Body of pancreas (tissue), 4 donors: ENCODE measurements around the gene MRPL17. TPM values are rescaled to one million over a fixed set of nuclear protein-coding genes. Genes with fewer than 3 reads are reported as not detected.

Source experiments
- ATAC-seq: fragments of 150-250 bp; one replicate; pipeline ENCODE4 v1.9.1; 2016
- DNase-seq, 4 donors: peaks; one replicate each; pipeline ENCODE4 v3.0.0-alpha.2; 2019
- H3K27ac ChIP-seq, 4 donors: fragments of 200-600 bp; sonication (generic); 1 replicate in 3 of 4; 2 replicates in 1 of 4; pipeline versions ENCODE4 v1.5.1 to v1.6.1; 2016 to 2019; ENCODE audit warnings: mild to moderate bottlenecking in 1 of 4, mixed read lengths in 1 of 4, moderate library complexity in 1 of 4
- H3K27me3 ChIP-seq, 2 donors: fragments of 200-600 bp; sonication (generic); one replicate each; pipeline ENCODE4 v1.6.0; 2016; ENCODE audit warnings: mild to moderate bottlenecking in 1 of 2
- H3K36me3 ChIP-seq, 2 donors: fragments of 200-600 bp; sonication (generic); replicated peaks in 1 of 2; 2 replicates each; pipeline ENCODE4 v1.5.1; 2016; ENCODE audit warnings: low read depth in 2 of 2; ENCODE audit not compliant: insufficient read depth in 1 of 2
- H3K4me1 ChIP-seq: fragments of 200-600 bp; sonication (generic); one replicate; pipeline ENCODE4 v1.6.0; 2016
- H3K4me3 ChIP-seq, 2 donors: fragments of 200-600 bp; sonication (generic); 1 replicate in 1 of 2; 2 replicates in 1 of 2; pipeline ENCODE4 v1.5.1; 2016 to 2019
- H3K9me3 ChIP-seq, 3 donors: fragments of 200-600 bp; sonication (generic); 1 replicate in 2 of 3; 2 replicates in 1 of 3; pipeline ENCODE4 v1.5.1; 2016
- POLR2A ChIP-seq, 3 donors: fragments of 450-650 bp; IDR thresholded peaks; one replicate each; pipeline ENCODE4 v1.6.1; 2016; ENCODE audit warnings: antibody characterized with exemption in 3 of 3, mild to moderate bottlenecking in 2 of 3
- WGBS, 2 donors: methylation state at CpG; one replicate each; pipeline ENCODE4 v1.1.5; 2017; 5-methylcytosine and 5-hydroxymethylcytosine counted together
- intact Hi-C: fragments of 100-400 bp; cut with DNase I; formaldehyde crosslinking; loops from one replicate; pipeline ENCODE4 v1.15.1; 2023
- total RNA-seq, 2 donors: library from RNA; depleted of rRNA; stranded (reverse); fragments of >200 nt; gene quantifications; one replicate each; pipeline ENCODE4 v1.1.0, GENCODE V29; 2016
- TF ChIP-seq, protein P1 (sequence below), 7 experiments: fragments of 450-650 bp in 4 of 7; fragments of 200-600 bp in 3 of 7; sonication (generic) in 3 of 7; IDR thresholded peaks; one replicate each; pipeline ENCODE4 v1.5.1; 2016 to 2019; ENCODE audit warnings: antibody characterized with exemption in 7 of 7

MRPL17 gene
- total RNA-seq, result 100 to 1,000 TPM in 1 of 2 donors, 10 to 100 TPM in 1; 19.4 to 263 TPM

DNA sequence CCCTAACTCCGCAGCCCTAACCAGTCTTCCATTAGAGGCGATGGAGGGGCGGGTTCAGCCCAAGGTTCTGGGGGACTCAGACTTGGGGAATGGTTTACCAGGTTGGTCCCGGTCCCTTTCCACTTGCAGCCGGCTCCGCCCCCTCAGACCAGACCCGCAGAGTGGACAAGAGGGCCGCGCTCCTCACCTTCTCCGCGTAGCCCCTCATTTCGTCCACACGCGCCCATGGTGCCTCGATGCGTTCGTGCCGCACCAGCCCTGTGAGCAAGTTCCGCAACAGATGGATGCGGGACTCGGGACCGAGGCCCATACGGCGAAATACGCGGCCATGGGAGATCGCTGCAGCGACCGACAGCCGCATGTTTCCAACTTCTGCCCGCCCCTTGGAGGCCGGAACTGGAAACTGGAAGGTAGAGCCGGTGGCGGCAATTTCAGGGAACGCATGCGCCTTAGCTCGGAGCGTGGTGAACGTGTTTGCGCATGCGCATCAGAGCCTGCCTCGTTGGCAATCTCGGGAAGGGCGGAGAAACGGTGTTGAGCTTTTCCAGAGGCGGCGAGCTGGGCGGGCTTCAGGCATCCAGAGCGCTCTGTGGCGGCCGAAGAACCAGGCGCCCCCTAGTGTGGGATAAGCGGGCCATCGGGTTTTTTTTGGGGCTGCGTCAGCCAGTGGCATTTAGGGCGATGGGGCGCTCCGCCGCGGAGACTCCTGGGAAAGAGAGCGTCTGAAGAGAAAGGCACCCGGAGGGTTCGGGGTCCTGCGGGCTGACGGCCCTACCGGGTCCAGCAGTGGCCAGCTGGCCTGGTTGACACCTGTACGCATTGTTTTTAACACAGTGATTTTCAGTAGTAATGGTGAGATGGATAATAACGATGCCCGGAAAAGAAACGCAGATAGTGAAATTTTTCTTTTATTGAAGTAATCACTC is at the start of gene MRPL17:
MRPL17 (minus strand) TSS at position 405 of the 926 bp plus-strand sequence; CDS start at position 361, 44 bp downstream.
- TF ChIP-seq POLR2A (IDR thresholded peaks at IDR 0.05), result peak; percentile 67 to 89 (median 88)
- TF ChIP-seq, protein P1, sequence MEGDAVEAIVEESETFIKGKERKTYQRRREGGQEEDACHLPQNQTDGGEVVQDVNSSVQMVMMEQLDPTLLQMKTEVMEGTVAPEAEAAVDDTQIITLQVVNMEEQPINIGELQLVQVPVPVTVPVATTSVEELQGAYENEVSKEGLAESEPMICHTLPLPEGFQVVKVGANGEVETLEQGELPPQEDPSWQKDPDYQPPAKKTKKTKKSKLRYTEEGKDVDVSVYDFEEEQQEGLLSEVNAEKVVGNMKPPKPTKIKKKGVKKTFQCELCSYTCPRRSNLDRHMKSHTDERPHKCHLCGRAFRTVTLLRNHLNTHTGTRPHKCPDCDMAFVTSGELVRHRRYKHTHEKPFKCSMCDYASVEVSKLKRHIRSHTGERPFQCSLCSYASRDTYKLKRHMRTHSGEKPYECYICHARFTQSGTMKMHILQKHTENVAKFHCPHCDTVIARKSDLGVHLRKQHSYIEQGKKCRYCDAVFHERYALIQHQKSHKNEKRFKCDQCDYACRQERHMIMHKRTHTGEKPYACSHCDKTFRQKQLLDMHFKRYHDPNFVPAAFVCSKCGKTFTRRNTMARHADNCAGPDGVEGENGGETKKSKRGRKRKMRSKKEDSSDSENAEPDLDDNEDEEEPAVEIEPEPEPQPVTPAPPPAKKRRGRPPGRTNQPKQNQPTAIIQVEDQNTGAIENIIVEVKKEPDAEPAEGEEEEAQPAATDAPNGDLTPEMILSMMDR (IDR thresholded peaks at IDR 0.05), result peak; percentile 77 to 98 (median 97)

DNA sequence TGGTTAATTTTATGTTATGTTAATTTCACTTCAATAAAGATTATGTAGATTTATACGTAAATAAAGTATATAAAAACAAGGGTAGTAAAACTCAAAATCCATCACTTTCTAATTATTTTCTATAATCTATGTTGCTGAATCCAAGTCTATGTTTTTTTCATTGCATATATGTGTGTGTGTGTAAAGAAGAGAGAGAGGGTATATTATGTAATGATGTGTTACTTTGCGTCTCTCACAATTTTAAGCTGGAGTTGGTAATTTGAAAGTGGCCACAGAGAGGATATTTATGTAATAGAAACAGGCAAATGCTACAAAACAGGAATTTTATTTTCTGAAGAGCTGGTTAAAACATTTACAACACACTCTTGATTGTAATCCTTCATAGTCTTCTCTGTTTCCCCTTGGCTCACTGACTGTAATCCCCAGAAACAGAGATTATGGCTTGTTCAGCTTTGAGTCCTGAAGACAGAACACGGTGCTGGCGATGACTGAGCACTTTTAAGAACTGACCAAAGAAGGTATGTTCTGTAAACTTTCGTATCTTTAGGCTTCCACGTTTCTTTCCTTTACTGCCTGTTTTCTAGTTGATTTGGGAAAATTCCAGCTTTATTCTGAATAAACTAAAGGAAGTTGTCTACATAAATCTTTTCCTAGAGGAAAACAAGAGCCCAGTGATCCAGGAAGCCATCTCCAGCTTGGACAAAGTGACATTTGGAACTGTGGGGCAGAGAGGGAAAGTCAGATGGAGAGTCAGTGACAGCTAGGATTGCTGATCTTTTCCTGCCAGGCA is 45.0 kb upstream of the MRPL17 start:
- DNase-seq (no peak), ATAC-seq (no peak)
- no peak for TF ChIP-seq POLR2A (IDR thresholded peaks at IDR 0.05)
- TF ChIP-seq, protein P1 (IDR thresholded peaks at IDR 0.05), result no peak

More for the DNA sequence above, at the start of gene MRPL17:
- Histone ChIP-seq H3K9me3 (no peaks in the 10 kb centered on the region), H3K36me3 (peaks cover 0 to 3% of the 10 kb centered on the region in 2 donors), H3K4me3 (peak within 1 kb of the TSS; percentile 83 to 88), H3K27ac (peak within 1 kb of the TSS; percentile 55 to 92 (median 86)), H3K27me3 (no peaks in the 10 kb centered on the region), H3K4me1 (peaks cover 23% of the 10 kb centered on the region)
- peak; percentile 99 to 100 (median 99) for DNase-seq
- 0 to 1% methylated on average over 28 to 70 of the region's 70 CpGs for WGBS, 2 donors
- intact Hi-C loops, result no loop called here
- ATAC-seq, result peak; percentile 100

DNA sequence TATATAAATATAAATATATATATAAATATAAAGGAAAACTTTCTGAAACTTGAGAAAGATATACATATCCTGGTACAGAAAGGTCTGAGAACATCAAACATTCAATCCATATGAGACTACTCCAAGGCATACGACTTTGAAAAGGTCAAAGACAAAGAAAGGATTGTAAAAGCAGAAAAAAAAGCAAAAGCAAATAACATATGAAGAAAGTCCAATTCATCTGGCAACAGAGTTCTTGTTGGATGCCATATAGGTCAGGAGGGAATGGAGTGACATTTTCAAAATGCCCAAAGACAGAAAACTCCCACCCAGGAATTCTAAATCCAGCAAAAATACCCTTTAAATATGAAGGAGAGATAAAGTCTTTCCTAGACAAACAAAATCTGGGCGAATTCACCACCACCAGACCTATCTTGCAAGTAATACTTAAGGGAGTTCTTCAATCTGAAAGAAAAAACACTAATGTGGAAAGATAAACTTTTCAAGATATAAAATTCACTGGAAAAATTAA is 42.3 kb upstream of the MRPL17 start:
- DNase-seq (no peak), ATAC-seq (no peak)
- Histone ChIP-seq H3K36me3 (no peaks in the 10 kb centered on the region), H3K4me1 (no peaks in the 10 kb centered on the region), H3K27me3 (no peaks in the 10 kb centered on the region), H3K9me3 (no peaks in the 10 kb centered on the region), H3K27ac (no peak overlapping the region), H3K4me3 (no peak overlapping the region)
- intact Hi-C loops, result no loop called here
- WGBS, 2 donors, result 27 to 33% methylated on average over 2 of the region's 2 CpGs
- TF ChIP-seq, protein P1 (IDR thresholded peaks at IDR 0.05), result no peak
- TF ChIP-seq POLR2A (IDR thresholded peaks at IDR 0.05), result no peak

More for the DNA sequence above, 45.0 kb upstream of the MRPL17 start:
- Histone ChIP-seq H3K9me3 (no peaks in the 10 kb centered on the region), H3K27me3 (no peaks in the 10 kb centered on the region), H3K27ac (no peak overlapping the region), H3K4me3 (no peak overlapping the region), H3K36me3 (no peaks in the 10 kb centered on the region), H3K4me1 (no peaks in the 10 kb centered on the region)
- 61 to 62% methylated on average over 6 of the region's 6 CpGs for WGBS, 2 donors
- intact Hi-C loops, result no loop called here

DNA sequence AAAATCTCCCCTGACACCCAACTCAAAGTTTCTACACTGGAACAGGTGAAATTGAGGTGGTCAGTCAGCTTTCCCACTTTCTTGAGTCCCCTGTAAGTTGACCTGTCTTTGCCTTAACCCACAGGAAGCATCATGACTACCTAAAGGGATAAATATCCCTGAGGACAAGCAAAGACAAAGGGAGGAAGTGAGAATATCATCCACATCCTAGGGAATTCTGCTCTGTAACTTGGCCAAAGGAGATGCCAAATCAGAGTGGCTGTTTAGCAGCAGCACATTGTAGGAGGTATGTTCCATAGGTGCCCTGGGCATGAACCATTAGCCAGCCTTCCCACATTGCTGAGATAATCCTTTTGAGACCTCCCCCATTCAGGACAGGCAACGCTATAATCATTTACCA is 40.9 kb upstream of the MRPL17 start:
- Histone ChIP-seq H3K4me3 (no peak overlapping the region), H3K36me3 (no peaks in the 10 kb centered on the region), H3K27ac (no peak overlapping the region), H3K4me1 (no peaks in the 10 kb centered on the region), H3K9me3 (no peaks in the 10 kb centered on the region), H3K27me3 (no peaks in the 10 kb centered on the region)
- TF ChIP-seq, protein P1 (IDR thresholded peaks at IDR 0.05), result no peak
- ATAC-seq (no peak), DNase-seq (no peak)
- 61 to 81% methylated on average over 1 of the region's 1 CpG for WGBS, 2 donors
- intact Hi-C loops, result no loop called here
